ENCODE results near the gene CYLD.

GRCh38 chr16:50804290-50804907, 62.5 kb downstream of the CYLD start:
- no peak for TF ChIP-seq CTCF (IDR thresholded peaks at IDR 0.05)
- no peak for TF ChIP-seq POLR2A (IDR thresholded peaks at IDR 0.05)
